DOHH2 (cell line): ENCODE data around the gene UNC5CL.

ENCODE experiments used
- H3F3A ChIP-seq: fragments of 200-600 bp; sonication (generic), shearing (Covaris generic); 2 replicates; pipeline ENCODE4 v1.6.0; 2016; ENCODE audit warnings: antibody characterized with exemption, mild to moderate bottlenecking; ENCODE audit not compliant: control insufficient read depth, insufficient read depth
- H3K27ac ChIP-seq: fragments of 200-600 bp; sonication (generic); 2 replicates; pipeline ENCODE4 v1.5.1; 2014; ENCODE audit warnings: low read depth, mild to moderate bottlenecking, low read length, moderate library complexity
- H3K27me3 ChIP-seq: fragments of 200-600 bp; sonication (generic); 2 replicates; pipeline ENCODE4 v1.6.1; 2014; ENCODE audit warnings: mild to moderate bottlenecking, low read length, mixed read lengths; ENCODE audit not compliant: control insufficient read depth
- H3K36me3 ChIP-seq: fragments of 200-600 bp; sonication (generic); 2 replicates; pipeline ENCODE4 v1.6.1; 2014; ENCODE audit warnings: mild to moderate bottlenecking, low read length, moderate library complexity, mixed read lengths; ENCODE audit not compliant: control insufficient read depth
- H3K4me1 ChIP-seq: fragments of 200-600 bp; sonication (generic); 2 replicates; pipeline ENCODE4 v1.6.1; 2014; ENCODE audit warnings: mild to moderate bottlenecking, low read length, mixed read lengths; ENCODE audit not compliant: control insufficient read depth
- H3K4me2 ChIP-seq: fragments of 200-600 bp; sonication (generic); 2 replicates; pipeline ENCODE4 v1.6.0; 2014; ENCODE audit warnings: mild to moderate bottlenecking, low read length, moderate library complexity
- H3K4me3 ChIP-seq: fragments of 200-600 bp; sonication (generic); 2 replicates; pipeline ENCODE4 v1.5.1; 2014; ENCODE audit warnings: mild to moderate bottlenecking, low read length, mixed read lengths
- H3K79me2 ChIP-seq: fragments of 200-600 bp; sonication (generic); 2 replicates; pipeline ENCODE4 v1.6.1; 2014; ENCODE audit warnings: mild to moderate bottlenecking, low read length, mixed read lengths; ENCODE audit not compliant: control insufficient read depth
- H3K9me2 ChIP-seq: fragments of 200-600 bp; sonication (generic); replicated peaks from 2 replicates; pipeline ENCODE4 v1.6.1; 2014; ENCODE audit warnings: mild to moderate bottlenecking, low read length, mixed read lengths; ENCODE audit not compliant: control insufficient read depth
- H3K9me3 ChIP-seq: fragments of 200-600 bp; sonication (generic); 2 replicates; pipeline ENCODE4 v1.6.1; 2014; ENCODE audit warnings: antibody characterized with exemption, low read length, mixed read lengths; ENCODE audit not compliant: control insufficient read depth, insufficient read depth
- H4K20me1 ChIP-seq: fragments of 200-600 bp; sonication (generic); 2 replicates; pipeline ENCODE4 v1.6.0; 2014; ENCODE audit warnings: low read depth, mild to moderate bottlenecking, antibody characterized with exemption, low read length, moderate library complexity; ENCODE audit not compliant: control insufficient read depth, insufficient read depth
- CTCF ChIP-seq: fragments of 200-600 bp; sonication (generic); IDR thresholded peaks from one replicate; pipeline ENCODE4 v1.5.1; 2014; ENCODE audit warnings: antibody characterized with exemption, mild to moderate bottlenecking, low read depth, low read length; ENCODE audit not compliant: poor library complexity, severe bottlenecking
- EZH2phosphoT487 ChIP-seq: fragments of 200-600 bp; sonication (generic); IDR thresholded peaks from 2 replicates; pipeline ENCODE4 v1.6.1; 2017; ENCODE audit warnings: borderline replicate concordance, mild to moderate bottlenecking, antibody characterized with exemption, low read length, moderate library complexity, mixed read lengths

The UNC5CL gene

GRCh38 chr6:40982917-40983316 lies 56.1 kb downstream of the UNC5CL start:
- Histone ChIP-seq H3K9me2 (no peaks in the 10 kb centered on the region), H3K27ac (no peak overlapping the region), H3K4me3 (no peak overlapping the region), H3K4me1 (no peaks in the 10 kb centered on the region), H3K27me3 (peaks cover 7% of the 10 kb centered on the region), H3F3A (no peaks in the 10 kb centered on the region), H3K36me3 (no peaks in the 10 kb centered on the region), H4K20me1 (no peaks in the 10 kb centered on the region), H3K4me2 (no peak overlapping the region), H3K79me2 (no peaks in the 10 kb centered on the region), H3K9me3 (no peaks in the 10 kb centered on the region)
- TF ChIP-seq EZH2phosphoT487 (no peak), CTCF (no peak)

- H3F3A ChIP-seq: no peaks in the 10 kb centered on the region
- H3K27me3 ChIP-seq: peaks cover 7% of the 10 kb centered on the region; the same call in 1 of the 2 replicates
- no peaks in the 10 kb centered on the region for H3K79me2 ChIP-seq
- H3K9me2 ChIP-seq: no peaks in the 10 kb centered on the region
- no peak overlapping the region for H3K4me3 ChIP-seq
- no peaks in the 10 kb centered on the region for H3K9me3 ChIP-seq
- no peak overlapping the region for H3K27ac ChIP-seq
- no peak overlapping the region for H3K4me2 ChIP-seq
- H3K36me3 ChIP-seq: no peaks in the 10 kb centered on the region
- H3K4me1 ChIP-seq: no peaks in the 10 kb centered on the region
- no peak for TF ChIP-seq EZH2phosphoT487
- TF ChIP-seq CTCF: no peak
- no peaks in the 10 kb centered on the region for H4K20me1 ChIP-seq
Observed at GRCh38 chr6:40978687-40979289, 60.2 kb downstream of the UNC5CL start.

DNA sequence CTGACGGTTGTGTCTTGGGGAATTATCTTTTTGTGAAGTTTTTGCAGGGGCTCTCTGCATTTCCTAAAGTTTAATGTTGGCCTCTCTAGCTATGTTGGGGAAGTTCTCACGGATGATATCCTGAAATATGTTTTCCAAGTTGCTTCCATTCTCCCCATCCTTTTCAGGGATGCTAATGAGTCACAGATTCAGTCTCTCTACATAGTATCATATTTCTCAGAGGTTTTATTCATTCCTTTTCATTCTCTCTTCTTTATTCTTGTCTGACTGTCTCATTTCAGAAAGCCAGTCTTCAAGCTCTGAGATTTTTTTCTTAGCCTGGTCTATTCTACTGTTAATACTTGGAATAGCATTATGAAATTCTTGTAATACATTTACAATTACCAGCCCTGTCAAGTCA lies 61.3 kb downstream of the UNC5CL start:
- Histone ChIP-seq H3K36me3 (no peaks in the 10 kb centered on the region), H3K4me3 (no peak overlapping the region), H3K27ac (no peak overlapping the region), H3K79me2 (no peaks in the 10 kb centered on the region), H3K4me1 (no peaks in the 10 kb centered on the region), H3K9me2 (no peaks in the 10 kb centered on the region), H3F3A (no peaks in the 10 kb centered on the region), H3K27me3 (peaks cover 4% of the 10 kb centered on the region; the same call in 1 of the 2 replicates), H3K4me2 (no peak overlapping the region), H3K9me3 (no peaks in the 10 kb centered on the region), H4K20me1 (no peaks in the 10 kb centered on the region)
- TF ChIP-seq CTCF (no peak), EZH2phosphoT487 (no peak)
